GM04504 (cell line): ENCODE data around the gene UBE2E1.

Experiments
- DNase-seq: peaks from one replicate; pipeline ENCODE4 v3.0.0-alpha.2; 2012; ENCODE audit warnings: low read depth

UBE2E1 gene

GRCh38 chr3:23805633-23806533 is at the start of gene UBE2E1:
UBE2E1 (plus strand) TSS chr3:23805955; CDS start chr3:23807270, 1,315 bp downstream.
- DNase-seq = peak; percentile 40

GRCh38 chr3:23756206-23756840 is 49.4 kb upstream of the UBE2E1 start:
- DNase-seq = no peak

- no peak for DNase-seq
Measured at GRCh38 chr3:23758253-23758838, 47.4 kb upstream of the UBE2E1 start.

- no peak for DNase-seq
Measured at GRCh38 chr3:23760325-23760724, 45.4 kb upstream of the UBE2E1 start.

- DNase-seq = no peak
Measured at GRCh38 chr3:23760871-23761373, 44.8 kb upstream of the UBE2E1 start.

- no peak for DNase-seq
Measured at GRCh38 chr3:23761440-23761896, 44.3 kb upstream of the UBE2E1 start.

- DNase-seq = no peak
Measured at GRCh38 chr3:23762214-23762613, 43.5 kb upstream of the UBE2E1 start.

- DNase-seq = no peak
Measured at GRCh38 chr3:23762759-23763477, 42.8 kb upstream of the UBE2E1 start.

GRCh38 chr3:23764407-23764806 is 41.3 kb upstream of the UBE2E1 start:
- no peak for DNase-seq

- no peak for DNase-seq
Measured at GRCh38 chr3:23767546-23767945, 38.2 kb upstream of the UBE2E1 start.

- DNase-seq = no peak
Measured at GRCh38 chr3:23775254-23775909, 30.4 kb upstream of the UBE2E1 start.

- peak; percentile 72 for DNase-seq
Measured at GRCh38 chr3:23776352-23776891, 29.3 kb upstream of the UBE2E1 start.

- DNase-seq = no peak
Measured at GRCh38 chr3:23778446-23778845, 27.3 kb upstream of the UBE2E1 start.

- DNase-seq = no peak
Measured at GRCh38 chr3:23779841-23780240, 25.9 kb upstream of the UBE2E1 start.

- DNase-seq = no peak
Measured at GRCh38 chr3:23781051-23781450, 24.7 kb upstream of the UBE2E1 start.

GRCh38 chr3:23781871-23782270 is 23.9 kb upstream of the UBE2E1 start:
- DNase-seq = no peak

- no peak for DNase-seq
Measured at GRCh38 chr3:23785097-23785645, 20.6 kb upstream of the UBE2E1 start.

GRCh38 chr3:23785882-23786281 is 19.9 kb upstream of the UBE2E1 start:
- DNase-seq = no peak

GRCh38 chr3:23791678-23792077 is 14.1 kb upstream of the UBE2E1 start:
- no peak for DNase-seq

- DNase-seq = no peak
Measured at GRCh38 chr3:23793528-23794134, 12.1 kb upstream of the UBE2E1 start.
